HL-60 (cell line): ENCODE results near the gene DPH1.

Source experiments
- DNase-seq, 2 experiments: peaks; one replicate each; pipeline ENCODE4 v3.0.0-alpha.2; 2010 to 2020; ENCODE audit warnings: low read depth in 1 of 2, low spot score in 1 of 2
- H3K27ac ChIP-seq: fragments of 250-450 bp; sonication (Bioruptor Pico); replicated peaks from 2 replicates; pipeline ENCODE4 v1.5.1; 2020; ENCODE audit warnings: mild to moderate bottlenecking, moderate library complexity
- H3K27me3 ChIP-seq: fragments of 250-450 bp; sonication (Bioruptor Pico); 2 replicates; pipeline ENCODE4 v1.5.1; 2021; ENCODE audit warnings: mild to moderate bottlenecking, moderate library complexity; ENCODE audit not compliant: insufficient read depth, poor library complexity, severe bottlenecking
- H3K4me3 ChIP-seq: replicated peaks from 2 replicates; pipeline ENCODE4 v1.5.1; 2011; ENCODE audit warnings: mild to moderate bottlenecking, control low read depth, low read length; ENCODE audit not compliant: insufficient read depth
- GABPA ChIP-seq: IDR thresholded peaks from 2 replicates; pipeline ENCODE4 v1.6.1; 2012; ENCODE audit warnings: low read depth
- POLR2AphosphoS5 ChIP-seq: IDR thresholded peaks from 2 replicates; pipeline ENCODE4 v1.6.1; 2012; ENCODE audit warnings: low read depth
- SPI1 ChIP-seq: IDR thresholded peaks from 2 replicates; pipeline ENCODE4 v1.6.1; 2012; ENCODE audit warnings: low read depth, mild to moderate bottlenecking, borderline replicate concordance
- TF ChIP-seq, protein P1 (sequence below): IDR thresholded peaks from 2 replicates; pipeline ENCODE4 v1.6.1; 2012; ENCODE audit warnings: low read depth; ENCODE audit not compliant: insufficient replicate concordance
- TF ChIP-seq, protein P2 (sequence below): IDR thresholded peaks from one replicate; pipeline ENCODE4 v1.5.1; 2011; ENCODE audit warnings: low read length, control low read depth, inconsistent platforms; ENCODE audit not compliant: insufficient read depth

The DPH1 gene

DNA sequence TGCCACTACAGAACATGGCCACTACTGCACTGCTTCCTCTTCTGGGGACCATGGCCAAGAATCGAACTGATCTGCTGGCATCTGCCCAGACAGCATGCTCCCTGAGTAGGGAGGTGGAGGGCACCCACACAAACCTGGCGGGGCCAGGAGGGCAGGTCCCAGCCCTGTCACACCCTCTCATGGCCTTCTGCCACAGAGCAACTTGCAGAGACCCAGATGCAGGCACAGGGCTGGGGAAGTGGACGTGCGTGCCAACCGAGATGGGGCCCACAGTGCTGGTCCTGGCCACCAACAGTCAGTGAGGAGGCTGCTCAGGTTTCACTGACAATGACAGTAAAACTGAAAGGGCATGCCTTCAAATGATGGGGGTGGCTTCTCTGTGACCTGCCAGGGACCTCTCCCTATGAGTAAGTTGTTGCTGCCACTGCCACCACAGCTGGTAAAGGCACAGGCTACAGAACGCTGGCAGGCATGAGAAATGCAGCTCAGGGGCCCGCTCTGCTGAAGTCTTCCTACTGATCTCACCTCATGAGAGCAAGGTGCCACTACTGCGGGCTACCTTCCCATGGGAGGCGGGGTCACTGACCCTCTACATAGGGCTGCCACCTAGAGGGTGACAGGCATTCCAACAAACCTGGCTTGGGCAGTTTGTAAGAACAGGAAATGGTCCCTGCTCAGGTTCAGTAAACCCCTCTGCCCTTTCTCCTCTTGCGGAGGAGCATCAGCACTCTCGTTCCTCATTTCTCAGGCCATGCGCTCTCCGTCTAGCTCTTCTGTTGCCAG lies 40.5 kb downstream of the DPH1 start:
- TF ChIP-seq, protein P1, sequence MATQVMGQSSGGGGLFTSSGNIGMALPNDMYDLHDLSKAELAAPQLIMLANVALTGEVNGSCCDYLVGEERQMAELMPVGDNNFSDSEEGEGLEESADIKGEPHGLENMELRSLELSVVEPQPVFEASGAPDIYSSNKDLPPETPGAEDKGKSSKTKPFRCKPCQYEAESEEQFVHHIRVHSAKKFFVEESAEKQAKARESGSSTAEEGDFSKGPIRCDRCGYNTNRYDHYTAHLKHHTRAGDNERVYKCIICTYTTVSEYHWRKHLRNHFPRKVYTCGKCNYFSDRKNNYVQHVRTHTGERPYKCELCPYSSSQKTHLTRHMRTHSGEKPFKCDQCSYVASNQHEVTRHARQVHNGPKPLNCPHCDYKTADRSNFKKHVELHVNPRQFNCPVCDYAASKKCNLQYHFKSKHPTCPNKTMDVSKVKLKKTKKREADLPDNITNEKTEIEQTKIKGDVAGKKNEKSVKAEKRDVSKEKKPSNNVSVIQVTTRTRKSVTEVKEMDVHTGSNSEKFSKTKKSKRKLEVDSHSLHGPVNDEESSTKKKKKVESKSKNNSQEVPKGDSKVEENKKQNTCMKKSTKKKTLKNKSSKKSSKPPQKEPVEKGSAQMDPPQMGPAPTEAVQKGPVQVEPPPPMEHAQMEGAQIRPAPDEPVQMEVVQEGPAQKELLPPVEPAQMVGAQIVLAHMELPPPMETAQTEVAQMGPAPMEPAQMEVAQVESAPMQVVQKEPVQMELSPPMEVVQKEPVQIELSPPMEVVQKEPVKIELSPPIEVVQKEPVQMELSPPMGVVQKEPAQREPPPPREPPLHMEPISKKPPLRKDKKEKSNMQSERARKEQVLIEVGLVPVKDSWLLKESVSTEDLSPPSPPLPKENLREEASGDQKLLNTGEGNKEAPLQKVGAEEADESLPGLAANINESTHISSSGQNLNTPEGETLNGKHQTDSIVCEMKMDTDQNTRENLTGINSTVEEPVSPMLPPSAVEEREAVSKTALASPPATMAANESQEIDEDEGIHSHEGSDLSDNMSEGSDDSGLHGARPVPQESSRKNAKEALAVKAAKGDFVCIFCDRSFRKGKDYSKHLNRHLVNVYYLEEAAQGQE = no peak
- TF ChIP-seq SPI1 = 0 out of 2 replicates have a peak, but pooled peaks have one; percentile 2
- peak overlapping the region; percentile 71 for H3K27ac ChIP-seq
- H3K27me3 ChIP-seq = no peaks in the 10 kb centered on the region
- peak in 1 of 2 experiments; percentile 60 for DNase-seq
- no peak overlapping the region for H3K4me3 ChIP-seq

DNA sequence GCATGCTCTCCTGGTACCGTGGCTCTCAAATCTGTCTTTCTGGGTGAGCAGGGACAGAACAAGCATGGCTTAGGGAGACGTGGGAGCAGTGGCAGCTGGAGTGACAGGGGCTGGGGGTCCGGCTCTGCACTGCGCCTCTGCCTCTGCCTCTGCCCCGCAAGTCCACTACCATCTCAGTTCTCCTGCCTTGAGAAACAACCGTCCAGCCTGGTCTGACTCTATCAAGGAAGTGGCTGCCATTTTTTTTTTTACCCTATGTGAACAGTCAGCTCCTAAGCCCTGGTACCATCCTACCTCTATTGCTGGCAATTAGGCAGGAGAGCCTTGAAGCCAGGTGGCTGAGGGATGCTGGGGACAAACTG lies 41.1 kb downstream of the DPH1 start:
- Histone ChIP-seq H3K4me3 (no peak overlapping the region), H3K27ac (peak overlapping the region; percentile 71)
- TF ChIP-seq, protein P1 = no peak
- TF ChIP-seq, protein P2, sequence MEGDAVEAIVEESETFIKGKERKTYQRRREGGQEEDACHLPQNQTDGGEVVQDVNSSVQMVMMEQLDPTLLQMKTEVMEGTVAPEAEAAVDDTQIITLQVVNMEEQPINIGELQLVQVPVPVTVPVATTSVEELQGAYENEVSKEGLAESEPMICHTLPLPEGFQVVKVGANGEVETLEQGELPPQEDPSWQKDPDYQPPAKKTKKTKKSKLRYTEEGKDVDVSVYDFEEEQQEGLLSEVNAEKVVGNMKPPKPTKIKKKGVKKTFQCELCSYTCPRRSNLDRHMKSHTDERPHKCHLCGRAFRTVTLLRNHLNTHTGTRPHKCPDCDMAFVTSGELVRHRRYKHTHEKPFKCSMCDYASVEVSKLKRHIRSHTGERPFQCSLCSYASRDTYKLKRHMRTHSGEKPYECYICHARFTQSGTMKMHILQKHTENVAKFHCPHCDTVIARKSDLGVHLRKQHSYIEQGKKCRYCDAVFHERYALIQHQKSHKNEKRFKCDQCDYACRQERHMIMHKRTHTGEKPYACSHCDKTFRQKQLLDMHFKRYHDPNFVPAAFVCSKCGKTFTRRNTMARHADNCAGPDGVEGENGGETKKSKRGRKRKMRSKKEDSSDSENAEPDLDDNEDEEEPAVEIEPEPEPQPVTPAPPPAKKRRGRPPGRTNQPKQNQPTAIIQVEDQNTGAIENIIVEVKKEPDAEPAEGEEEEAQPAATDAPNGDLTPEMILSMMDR = no peak
- TF ChIP-seq POLR2AphosphoS5 (no peak), GABPA (no peak), SPI1 (no peak)

DNA sequence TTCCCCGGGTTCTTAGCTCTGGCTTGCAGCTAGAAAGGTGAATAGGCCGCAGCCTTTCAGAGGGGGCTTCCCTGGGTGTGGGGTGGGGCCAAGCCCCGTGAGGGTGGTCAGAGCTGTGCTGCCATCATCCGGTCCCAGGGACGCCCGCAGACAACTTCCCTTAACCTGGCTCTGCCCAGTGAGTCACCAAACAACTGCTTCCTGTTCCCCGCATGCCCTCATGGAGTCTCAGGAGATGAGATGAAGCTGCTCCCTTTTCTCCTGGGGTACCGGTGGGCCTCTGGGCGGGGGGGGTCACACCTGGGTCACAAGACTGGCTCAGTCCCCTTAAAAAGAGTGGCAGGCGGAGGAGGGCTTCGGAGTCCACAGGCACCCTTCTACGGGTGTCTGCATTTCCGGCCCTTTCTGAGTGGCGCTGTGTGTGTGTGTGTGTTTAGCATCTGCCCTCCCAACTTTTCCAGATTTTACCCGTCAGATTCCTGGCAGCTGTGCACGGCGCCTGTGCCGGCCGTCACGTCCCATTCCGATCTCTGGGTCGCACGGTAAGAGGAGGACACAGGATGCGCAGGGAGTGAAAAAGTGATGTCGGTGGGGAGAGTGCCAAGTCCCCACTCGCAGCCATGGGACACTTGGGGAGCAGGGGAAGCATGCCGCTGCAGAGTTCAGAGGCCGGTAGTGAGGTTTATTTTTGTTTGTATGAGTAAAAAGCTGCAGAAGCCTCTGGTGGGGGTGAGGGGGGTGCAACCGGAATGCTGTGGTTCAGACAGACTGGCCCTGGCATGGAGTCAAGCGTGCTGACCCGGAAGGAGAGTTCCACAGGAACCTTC lies 41.7 kb downstream of the DPH1 start:
- peak overlapping the region; percentile 71 for H3K27ac ChIP-seq
- no peak for TF ChIP-seq SPI1
- TF ChIP-seq POLR2AphosphoS5 = no peak
- TF ChIP-seq, protein P2 = no peak
- TF ChIP-seq, protein P1 = no peak
- TF ChIP-seq GABPA = no peak
- no peaks in the 10 kb centered on the region for H3K27me3 ChIP-seq
- DNase-seq = peak in 1 of 2 experiments; percentile 38
- H3K4me3 ChIP-seq = no peak overlapping the region

More for the DNA sequence above, 41.1 kb downstream of the DPH1 start:
- no peaks in the 10 kb centered on the region for H3K27me3 ChIP-seq
- DNase-seq = no peak
